ENCODE measurements around the gene ADAP2. TPM values are rescaled to one million over a fixed set of nuclear protein-coding genes. Genes with fewer than 3 reads are reported as not detected.
A peak's percentile ranks its signal among the peaks of the same experiment; 100 is the strongest.
"Not testable (repeated sequence)": the region's sequence is repeated elsewhere in the genome, so short reads cannot be mapped to it uniquely, and the experiment has no call there.

ADAP2 gene
- total RNA-seq, 1 donor from 2014 or later: 6.3 TPM

GRCh38 chr17:30970831-30971567, 49.3 kb downstream of the ADAP2 start, which contains the start of gene RNF135:
Gene RNF135, plus strand, starts transcription at chr17:30971039. Its CDS starts 35 bp downstream, at chr17:30971074.
- peak; percentile 90 for ATAC-seq

GRCh38 chr17:30975042-30975820, 53.5 kb downstream of the ADAP2 start:
- no peak for ATAC-seq

- ATAC-seq: not testable (repeated sequence)
These were observed 58.2 kb downstream of the ADAP2 start for GRCh38 chr17:30979919-30980318.

- ATAC-seq: peak; percentile 44
These were observed 60.1 kb downstream of the ADAP2 start for GRCh38 chr17:30981531-30982519.

GRCh38 chr17:30982855-30983254, 61.1 kb downstream of the ADAP2 start:
- no peak for ATAC-seq

- ATAC-seq: no peak
These were observed 68.7 kb downstream of the ADAP2 start for GRCh38 chr17:30990458-30990857.

- no peak for ATAC-seq
These were observed 70.8 kb downstream of the ADAP2 start for GRCh38 chr17:30992551-30992950.

GRCh38 chr17:30995347-30995746, 73.6 kb downstream of the ADAP2 start:
- no peak for ATAC-seq

- no peak for ATAC-seq
These were observed 74.7 kb downstream of the ADAP2 start for GRCh38 chr17:30996486-30996885.

- ATAC-seq: no peak
These were observed 75.5 kb downstream of the ADAP2 start for GRCh38 chr17:30997270-30997669.

- peak; percentile 56 for ATAC-seq
These were observed 76.1 kb downstream of the ADAP2 start for GRCh38 chr17:30997842-30998241.

GRCh38 chr17:31002047-31002446, 80.3 kb downstream of the ADAP2 start:
- ATAC-seq: peak; percentile 64

- ATAC-seq: no peak
These were observed 81.6 kb downstream of the ADAP2 start for GRCh38 chr17:31003225-31003866.

- ATAC-seq: no peak
These were observed 82.4 kb downstream of the ADAP2 start for GRCh38 chr17:31004160-31004559.

GRCh38 chr17:31007695-31008373, 86.1 kb downstream of the ADAP2 start:
- ATAC-seq: no peak

- peak; percentile 76 for ATAC-seq
These were observed 86.8 kb downstream of the ADAP2 start for GRCh38 chr17:31008374-31009041.

All from esophagus mucosa (tissue), 1 donor.